GM10266 (cell line): Measurements from ENCODE around the gene PC.

Experiments used
- DNase-seq: peaks from one replicate; pipeline ENCODE4 v3.0.0; 2012; ENCODE audit errors: extremely low spot score
- CTCF ChIP-seq: IDR thresholded peaks from 2 replicates; pipeline ENCODE4 v1.5.1; 2012; ENCODE audit warnings: mild to moderate bottlenecking, low read depth; ENCODE audit not compliant: control insufficient read depth, insufficient read depth; ENCODE audit errors: missing control alignments

The PC gene

GRCh38 chr11:66932543-66932942, 25.6 kb downstream of the PC start:
- no peak for TF ChIP-seq CTCF
- DNase-seq: no peak

- no peak for DNase-seq
- TF ChIP-seq CTCF: no peak
Observed at GRCh38 chr11:66929753-66930152, 28.4 kb downstream of the PC start.

GRCh38 chr11:66924272-66924671, 33.9 kb downstream of the PC start:
- no peak for TF ChIP-seq CTCF
- DNase-seq: no peak

GRCh38 chr11:66922551-66922950, 35.6 kb downstream of the PC start:
- no peak for TF ChIP-seq CTCF
- no peak for DNase-seq

GRCh38 chr11:66920978-66921784, 37.0 kb downstream of the PC start:
- no peak for DNase-seq
- no peak for TF ChIP-seq CTCF

DNA sequence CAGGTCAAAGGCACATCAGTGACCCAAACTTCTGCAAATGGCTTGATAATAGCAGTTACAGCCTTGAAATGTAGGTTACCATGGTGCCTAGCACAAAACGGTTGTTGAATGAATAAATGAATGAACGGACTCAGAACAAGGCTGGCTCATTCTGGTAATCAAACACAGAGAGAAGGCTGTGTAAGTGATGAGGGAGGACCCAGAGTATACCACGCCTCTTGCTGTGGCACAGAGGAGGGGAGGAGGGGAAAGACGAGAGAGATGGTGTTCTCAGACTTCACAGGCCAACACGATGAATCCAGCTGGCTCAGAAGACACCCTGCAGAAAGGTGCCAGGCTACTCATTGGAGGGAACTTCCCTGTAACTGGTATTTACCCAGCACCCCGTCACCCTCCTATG, 38.3 kb downstream of the PC start:
- no peak for DNase-seq
- TF ChIP-seq CTCF: no peak

DNA sequence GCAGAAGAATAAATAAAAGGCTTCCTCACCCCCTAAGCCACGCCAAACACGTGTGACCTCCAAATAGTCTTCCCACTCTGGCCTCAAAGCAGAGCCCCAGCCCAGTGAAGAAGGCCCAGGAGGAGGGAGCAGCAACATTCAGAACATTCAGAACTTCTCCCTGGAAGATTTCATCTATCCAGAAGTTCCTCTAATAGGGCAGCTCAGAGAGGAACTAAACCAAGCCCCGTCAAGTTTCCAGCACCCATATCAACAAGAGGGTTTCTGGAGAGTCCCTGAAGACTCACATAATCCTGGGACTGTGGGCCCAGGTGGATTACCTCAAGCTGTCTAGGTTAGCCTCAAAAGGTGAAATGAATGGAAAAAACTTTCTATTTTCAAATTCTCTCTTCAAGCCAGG, 39.4 kb downstream of the PC start:
- no peak for TF ChIP-seq CTCF
- DNase-seq: no peak
